ENCODE results near the gene EDNRA.

Gene EDNRA

DNA sequence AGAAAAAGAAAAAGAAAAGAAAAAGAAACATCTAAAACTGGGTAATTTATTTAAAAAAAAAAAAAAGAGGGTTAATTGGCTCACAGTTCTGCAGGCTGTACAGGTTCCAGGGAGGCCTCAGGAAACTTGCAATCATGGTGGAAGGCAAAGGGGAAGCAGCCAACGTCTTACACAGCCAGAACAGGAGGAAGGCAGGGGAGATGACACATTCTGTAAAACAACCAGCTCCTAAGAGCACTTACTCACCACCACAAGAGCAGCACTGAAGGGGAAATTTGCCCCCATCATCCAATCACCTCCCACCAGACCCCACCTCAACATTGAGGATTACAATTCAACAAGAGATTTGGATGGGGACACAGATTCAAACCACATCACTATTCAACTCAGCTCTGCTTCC lies 99.5 kb downstream of the EDNRA start:
- no peak for DNase-seq (ENCODE audit: low read depth)
- TF ChIP-seq, protein P1, sequence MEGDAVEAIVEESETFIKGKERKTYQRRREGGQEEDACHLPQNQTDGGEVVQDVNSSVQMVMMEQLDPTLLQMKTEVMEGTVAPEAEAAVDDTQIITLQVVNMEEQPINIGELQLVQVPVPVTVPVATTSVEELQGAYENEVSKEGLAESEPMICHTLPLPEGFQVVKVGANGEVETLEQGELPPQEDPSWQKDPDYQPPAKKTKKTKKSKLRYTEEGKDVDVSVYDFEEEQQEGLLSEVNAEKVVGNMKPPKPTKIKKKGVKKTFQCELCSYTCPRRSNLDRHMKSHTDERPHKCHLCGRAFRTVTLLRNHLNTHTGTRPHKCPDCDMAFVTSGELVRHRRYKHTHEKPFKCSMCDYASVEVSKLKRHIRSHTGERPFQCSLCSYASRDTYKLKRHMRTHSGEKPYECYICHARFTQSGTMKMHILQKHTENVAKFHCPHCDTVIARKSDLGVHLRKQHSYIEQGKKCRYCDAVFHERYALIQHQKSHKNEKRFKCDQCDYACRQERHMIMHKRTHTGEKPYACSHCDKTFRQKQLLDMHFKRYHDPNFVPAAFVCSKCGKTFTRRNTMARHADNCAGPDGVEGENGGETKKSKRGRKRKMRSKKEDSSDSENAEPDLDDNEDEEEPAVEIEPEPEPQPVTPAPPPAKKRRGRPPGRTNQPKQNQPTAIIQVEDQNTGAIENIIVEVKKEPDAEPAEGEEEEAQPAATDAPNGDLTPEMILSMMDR (IDR thresholded peaks at IDR 0.05; ENCODE audit: control insufficient read depth, extremely low read depth, insufficient read depth): no peak
- no peak overlapping the region for H3K4me3 ChIP-seq (ENCODE audit: low read depth, low read length)

DNA sequence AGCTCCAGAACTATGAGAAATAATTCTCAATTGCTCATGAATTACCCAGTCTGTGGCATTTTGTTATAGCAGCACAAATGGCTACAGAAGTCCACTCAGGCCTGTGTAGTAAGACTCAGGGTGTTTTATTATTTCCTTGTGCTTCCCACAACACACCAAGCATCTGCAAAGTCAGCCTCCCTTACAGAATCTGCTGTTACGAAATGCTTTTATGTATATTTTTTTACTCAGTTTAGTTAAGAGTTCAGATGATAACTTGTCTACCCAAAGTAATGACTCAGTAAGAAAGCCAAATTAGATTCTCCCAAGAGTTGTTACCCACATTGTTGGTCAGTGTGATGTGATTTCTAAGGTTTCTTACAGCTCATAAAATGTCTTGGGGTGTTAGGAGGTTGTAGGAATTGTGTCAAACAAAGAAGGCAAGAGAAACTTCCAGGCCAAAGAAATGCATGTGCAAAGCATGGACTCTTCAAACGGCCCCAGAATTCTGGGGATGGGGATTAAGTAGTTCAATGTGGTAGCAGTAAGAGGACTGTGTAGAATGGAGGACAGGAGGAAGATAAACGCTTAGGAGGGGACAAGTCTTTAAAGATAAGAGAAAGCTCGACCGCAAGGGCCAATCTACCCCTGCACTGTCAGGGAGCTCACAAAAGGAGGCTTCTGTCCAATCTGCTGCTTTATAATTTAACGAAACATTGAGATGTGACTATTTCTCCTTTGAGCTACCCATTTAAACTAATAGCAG lies 100.9 kb downstream of the EDNRA start:
- no peak overlapping the region for H3K4me3 ChIP-seq (ENCODE audit: low read depth, low read length)
- DNase-seq (ENCODE audit: low read depth): no peak
- TF ChIP-seq, protein P1 (IDR thresholded peaks at IDR 0.05; ENCODE audit: control insufficient read depth, extremely low read depth, insufficient read depth): no peak

DNA sequence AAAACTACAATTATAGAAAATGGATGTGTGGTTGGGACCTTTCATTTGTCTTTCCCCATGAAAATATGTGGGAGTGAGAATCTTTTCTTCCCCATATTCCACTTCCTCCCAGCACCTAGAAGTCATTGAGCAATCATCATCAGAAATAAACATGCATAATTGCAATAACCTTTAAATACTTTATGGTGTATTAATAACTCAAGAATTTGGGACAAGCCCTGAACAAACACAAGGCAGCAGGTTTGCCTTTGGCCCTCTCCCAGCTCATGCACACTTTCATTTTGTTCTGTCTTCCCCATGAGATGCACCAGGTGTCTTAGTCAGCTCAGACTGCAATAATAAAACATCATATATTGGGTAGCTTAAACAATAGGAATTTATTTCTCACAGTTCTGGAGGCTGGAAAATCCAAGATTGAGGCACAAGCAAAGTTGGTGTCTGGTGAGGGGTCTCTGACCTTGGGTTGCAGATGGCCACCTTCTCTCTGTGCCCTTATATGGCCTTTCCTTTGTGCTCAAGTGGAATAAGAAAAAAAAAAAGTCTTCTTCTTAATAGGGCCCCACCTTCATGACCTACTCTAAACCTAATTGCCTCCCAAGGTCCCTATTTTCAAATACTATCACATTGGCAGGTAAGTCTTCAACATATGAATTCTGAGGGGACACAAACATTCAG lies 101.6 kb downstream of the EDNRA start:
- no peak for DNase-seq (ENCODE audit: low read depth)
- TF ChIP-seq, protein P1 (IDR thresholded peaks at IDR 0.05; ENCODE audit: control insufficient read depth, extremely low read depth, insufficient read depth): no peak
- no peak overlapping the region for H3K4me3 ChIP-seq (ENCODE audit: low read depth, low read length)

DNA sequence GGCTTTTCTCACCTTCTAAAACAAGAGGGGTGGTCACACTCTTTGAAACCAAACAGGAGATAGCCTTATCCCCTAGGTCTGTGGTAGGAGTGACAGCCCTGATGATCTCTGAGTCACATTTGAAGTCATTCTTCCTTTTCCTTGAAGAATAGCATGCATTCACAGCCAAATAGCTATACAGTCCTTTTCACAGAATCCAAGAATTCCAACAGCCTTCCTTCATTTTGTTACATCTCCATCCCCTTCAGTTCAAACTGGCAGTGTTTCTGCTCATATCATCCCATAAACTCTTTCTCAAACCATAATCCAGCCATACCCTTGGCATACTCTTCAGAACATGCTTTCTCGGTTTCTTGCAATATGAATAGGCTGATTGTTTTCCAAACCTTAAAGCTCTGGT lies 103.0 kb downstream of the EDNRA start:
- DNase-seq (ENCODE audit: low read depth): no peak
- TF ChIP-seq, protein P1 (IDR thresholded peaks at IDR 0.05; ENCODE audit: control insufficient read depth, extremely low read depth, insufficient read depth): no peak
- no peak overlapping the region for H3K4me3 ChIP-seq (ENCODE audit: low read depth, low read length)

DNA sequence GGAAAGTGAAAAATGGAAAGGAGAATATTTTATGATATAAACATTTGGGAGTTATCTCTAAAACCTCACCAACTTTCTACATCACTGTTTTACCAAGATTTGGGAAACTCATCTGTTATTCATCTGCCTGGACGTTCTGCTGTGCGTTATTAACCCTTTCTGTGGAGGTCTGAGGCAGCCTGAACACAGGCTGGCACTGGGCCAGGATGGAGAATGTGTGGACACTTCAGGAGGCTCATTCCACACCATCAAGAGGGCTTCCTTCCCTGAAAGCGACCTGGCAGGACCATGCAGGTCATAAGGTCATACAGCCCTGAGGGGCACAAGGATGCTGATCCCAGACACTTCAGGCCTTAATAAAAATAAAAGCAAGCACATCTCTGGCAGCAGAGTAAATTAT lies 105.1 kb downstream of the EDNRA start:
- H3K4me3 ChIP-seq (ENCODE audit: low read depth, low read length): no peak overlapping the region
- DNase-seq (ENCODE audit: low read depth): no peak
- TF ChIP-seq, protein P1 (IDR thresholded peaks at IDR 0.05; ENCODE audit: control insufficient read depth, extremely low read depth, insufficient read depth): no peak

DNA sequence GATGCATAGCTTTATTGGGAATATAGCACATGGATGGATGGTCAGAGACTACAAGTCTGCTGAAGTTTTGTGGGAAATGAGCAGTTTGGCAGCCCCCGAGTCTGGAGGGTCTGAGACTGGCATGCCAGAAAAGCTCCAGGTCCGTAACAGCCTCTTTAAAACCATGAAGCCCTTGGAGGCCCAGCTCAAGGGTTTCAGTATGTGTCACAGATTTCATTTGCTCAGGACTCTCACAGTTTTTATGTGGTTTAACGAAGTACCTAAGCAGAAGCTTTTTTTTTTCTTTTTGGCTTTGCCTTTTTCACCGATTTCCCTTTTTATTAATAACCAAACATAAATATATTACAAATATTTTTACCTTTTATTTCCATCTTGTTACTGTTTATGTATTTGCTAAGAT lies 105.7 kb downstream of the EDNRA start:
- DNase-seq (ENCODE audit: low read depth): no peak
- H3K4me3 ChIP-seq (ENCODE audit: low read depth, low read length): no peak overlapping the region
- TF ChIP-seq, protein P1 (IDR thresholded peaks at IDR 0.05; ENCODE audit: control insufficient read depth, extremely low read depth, insufficient read depth): no peak
